ENCODE data around the gene SAMD11. TPM values are rescaled to one million over a fixed set of nuclear protein-coding genes. Genes with fewer than 3 reads are reported as not detected.

The SAMD11 gene
- total and polyA plus RNA-seq, 10 of the 15 experiments (the other 5 are each of a cell fraction or from before 2014, with no cell fraction given) = 0.04 to 0.31 (median 0.19) TPM; not detected in 6

GRCh38 chr1:921011-921837 is 2.5 kb upstream of the SAMD11 start (continued):
- TF ChIP-seq LARP7 (IDR thresholded peaks at IDR 0.05) (peak; percentile 100), SREBF1 (IDR thresholded peaks at IDR 0.05; ENCODE audit: low read length) (no peak), E4F1 (IDR thresholded peaks at IDR 0.05; ENCODE audit: borderline replicate concordance, partially characterized antibody) (no peak), USF2 (IDR thresholded peaks at IDR 0.05; ENCODE audit: borderline replicate concordance, low read depth, low read length) (no peak), TCF3 (IDR thresholded peaks at IDR 0.05; ENCODE audit: borderline replicate concordance, insufficient read depth, low read depth, low read length) (0 out of 2 replicates have a peak, but pooled peaks have one; percentile 33), ZNF592 (IDR thresholded peaks at IDR 0.05) (no peak), MYB (IDR thresholded peaks at IDR 0.05; ENCODE audit: borderline replicate concordance, low read depth, low read length) (no peak), RB1 (IDR thresholded peaks at IDR 0.05; ENCODE audit: borderline replicate concordance) (no peak), ASH2L (IDR thresholded peaks at IDR 0.05; ENCODE audit: borderline replicate concordance, low read depth) (no peak), WRNIP1 (IDR thresholded peaks at IDR 0.05; ENCODE audit: borderline replicate concordance, low read depth, low read length) (no peak), MEF2A (IDR thresholded peaks at IDR 0.05; ENCODE audit: insufficient read depth, low read depth, low read length) (no peak), EGR1 (IDR thresholded peaks at IDR 0.05; ENCODE audit: borderline replicate concordance in 1 of 2, low read depth in 2 of 2, low read length in 2 of 2) (0 out of 3 replicates have a peak, but pooled peaks of 1 of the 2 experiments have one; percentile 11), SMC3 (IDR thresholded peaks at IDR 0.05; ENCODE audit: borderline replicate concordance, low read length) (peak; percentile 25; the same call in 1 of the 2 replicates), TAF1 (IDR thresholded peaks at IDR 0.05; ENCODE audit: borderline replicate concordance, low read depth, low read length) (no peak), HDGF (IDR thresholded peaks at IDR 0.05) (no peak), KLF5 (IDR thresholded peaks at IDR 0.05; ENCODE audit: partially characterized antibody) (no peak), CREM (IDR thresholded peaks at IDR 0.05; ENCODE audit: low read depth) (0 out of 2 replicates have a peak, but pooled peaks have one; percentile 39), RAD51 (IDR thresholded peaks at IDR 0.05) (no peak), MYC (IDR thresholded peaks at IDR 0.05; ENCODE audit: insufficient read depth, insufficient read length, insufficient replicate concordance, low read length, severe bottlenecking) (no peak), RUNX3 (IDR thresholded peaks at IDR 0.05; ENCODE audit: low read length) (0 out of 2 replicates have a peak, but pooled peaks have one; percentile 9), YY1 (IDR thresholded peaks at IDR 0.05; ENCODE audit: low read depth, low read length) (0 out of 2 replicates have a peak, but pooled peaks have one; percentile 12)
